LoVo (cell line): ENCODE data around the gene SRSF10.
"Not testable (repeated sequence)": the region's sequence is repeated elsewhere in the genome, so short reads cannot be mapped to it uniquely, and the experiment has no call there.

Experiments
- DNase-seq: peaks from one replicate; pipeline ENCODE4 v3.0.0-alpha.2; 2016; ENCODE audit warnings: low spot score

The SRSF10 gene

GRCh38 chr1:23997812-23998211 is 17.7 kb upstream of the SRSF10 start:
- no peak for DNase-seq

DNA sequence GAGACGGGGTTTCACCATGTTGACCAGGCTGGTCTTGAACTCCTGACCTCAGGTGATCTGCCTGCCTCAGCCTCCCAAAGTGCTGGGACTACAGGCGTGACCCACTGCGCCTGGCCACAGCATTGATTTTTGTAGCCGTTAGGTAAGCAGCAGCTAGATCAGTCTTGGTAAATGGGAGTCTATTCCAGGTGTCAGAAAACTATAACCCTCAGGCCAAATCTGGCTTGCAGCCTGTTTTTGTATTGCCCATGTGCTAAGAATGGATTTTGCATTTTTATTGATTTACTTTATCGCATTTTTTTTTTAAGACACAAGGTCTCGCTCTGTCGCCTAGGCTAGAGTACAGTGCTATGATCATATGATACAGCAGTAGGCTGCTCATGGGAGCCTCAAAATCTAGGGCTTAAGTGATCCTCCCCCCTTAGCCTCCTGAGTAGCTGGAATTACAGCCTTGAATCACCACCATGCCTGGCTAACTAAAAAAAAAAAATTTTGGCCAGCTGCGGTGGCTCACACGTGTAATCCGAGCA is 16.6 kb upstream of the SRSF10 start:
- no peak for DNase-seq

DNA sequence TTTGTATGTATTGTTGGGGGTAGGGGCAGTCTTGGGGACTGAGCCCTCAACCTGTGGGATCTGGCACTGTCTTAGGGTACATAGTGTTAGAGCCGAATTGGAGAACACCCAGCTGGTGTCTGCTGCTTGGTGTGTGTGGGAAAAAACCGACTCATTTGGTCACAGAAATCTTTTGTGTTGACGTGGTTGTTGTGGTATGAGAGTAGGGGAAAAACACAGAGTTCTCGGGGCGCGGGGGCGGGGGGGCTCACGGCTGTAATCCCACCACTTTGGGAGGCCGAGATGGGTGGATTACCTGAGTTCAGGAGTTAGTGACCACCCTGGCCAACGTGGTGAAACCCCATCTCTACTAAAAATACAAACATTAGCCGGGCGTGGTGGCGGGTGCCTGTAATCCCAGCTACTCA is 15.3 kb upstream of the SRSF10 start:
- no peak for DNase-seq

GRCh38 chr1:23992011-23992410 is 11.9 kb upstream of the SRSF10 start:
- DNase-seq = not testable (repeated sequence)

GRCh38 chr1:23989263-23989662 is 9.1 kb upstream of the SRSF10 start:
- DNase-seq = no peak

- DNase-seq = not testable (repeated sequence)
These were observed 6.9 kb upstream of the SRSF10 start for GRCh38 chr1:23987038-23987437.

DNA sequence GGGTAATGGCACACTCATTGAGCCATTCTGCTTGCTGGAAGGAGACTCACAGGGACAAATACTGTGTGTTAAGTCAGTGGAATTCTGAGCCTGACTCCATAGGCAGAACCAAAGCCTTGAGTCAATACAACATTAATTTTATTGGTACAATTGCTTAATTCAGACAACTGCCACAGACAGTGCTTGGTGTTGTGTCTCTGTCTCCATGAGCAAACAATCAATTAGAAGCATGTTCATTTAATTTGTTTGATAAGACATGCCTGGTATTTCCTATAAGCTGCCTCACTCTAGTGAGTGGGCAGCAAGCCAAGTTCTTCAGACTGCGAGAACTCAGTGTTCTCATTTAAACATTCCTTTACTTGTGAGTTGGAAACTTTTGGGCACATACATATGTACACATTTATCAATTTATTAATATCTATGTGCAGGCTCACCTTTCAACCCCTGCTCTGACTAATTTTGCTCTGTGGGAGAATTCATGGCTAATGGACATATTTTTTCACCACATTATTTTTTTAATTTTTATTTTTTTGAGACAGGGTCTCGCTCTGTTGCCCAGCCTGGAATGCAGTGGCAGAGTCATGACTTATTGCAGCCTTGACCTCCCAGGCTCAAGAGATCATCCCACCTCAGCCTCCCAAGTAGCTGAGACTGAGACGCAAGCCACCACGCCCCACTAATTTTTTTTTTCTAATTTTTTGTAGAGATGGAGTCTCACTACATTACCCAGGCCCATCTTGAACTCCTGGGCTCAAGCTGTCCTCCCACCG is 4.5 kb upstream of the SRSF10 start:
- peak; percentile 52 for DNase-seq

DNA sequence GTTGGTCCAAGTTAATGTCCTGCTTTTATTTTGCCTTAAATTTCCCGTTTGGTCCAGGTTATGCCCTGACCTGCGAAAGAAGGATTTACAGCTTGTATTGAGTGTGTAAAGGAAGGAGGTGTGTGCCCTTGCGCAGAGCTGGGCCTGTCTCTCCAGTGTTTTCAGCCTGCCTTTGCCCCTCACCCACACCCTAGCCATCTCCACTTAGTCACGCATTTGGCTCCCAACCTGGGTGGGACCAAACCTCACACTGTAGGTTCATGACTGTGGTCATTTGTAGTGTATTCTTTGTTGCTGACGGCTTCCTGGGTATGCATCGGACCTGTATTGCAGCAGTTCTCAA is 572 bp upstream of the SRSF10 start:
- peak; percentile 88 for DNase-seq

DNA sequence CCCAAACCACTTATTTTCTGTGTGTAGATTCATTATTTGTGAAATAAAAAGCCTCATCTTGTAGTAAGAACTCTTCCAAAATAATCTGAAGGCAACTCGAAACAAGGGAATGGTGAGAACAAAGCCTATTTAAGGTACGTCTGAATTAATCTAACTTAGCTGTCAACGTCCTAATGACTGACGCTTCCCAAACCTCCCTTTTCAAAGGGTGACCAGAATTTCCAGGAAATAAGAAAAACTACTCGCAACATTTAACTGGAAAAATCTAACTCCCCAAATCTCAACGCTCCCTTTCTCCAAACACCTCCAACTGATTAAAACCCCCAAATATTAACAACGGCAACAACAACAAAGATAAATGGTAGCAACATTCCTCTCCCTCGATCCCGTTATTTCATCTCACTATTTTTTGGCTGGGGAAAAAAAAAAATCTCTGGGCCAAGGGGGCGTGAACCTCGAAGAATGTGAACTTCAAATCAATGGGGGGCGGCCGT is 693 bp downstream of the SRSF10 start:
- no peak for DNase-seq

- no peak for DNase-seq
These were observed 1.3 kb downstream of the SRSF10 start for GRCh38 chr1:23978805-23979204.

DNA sequence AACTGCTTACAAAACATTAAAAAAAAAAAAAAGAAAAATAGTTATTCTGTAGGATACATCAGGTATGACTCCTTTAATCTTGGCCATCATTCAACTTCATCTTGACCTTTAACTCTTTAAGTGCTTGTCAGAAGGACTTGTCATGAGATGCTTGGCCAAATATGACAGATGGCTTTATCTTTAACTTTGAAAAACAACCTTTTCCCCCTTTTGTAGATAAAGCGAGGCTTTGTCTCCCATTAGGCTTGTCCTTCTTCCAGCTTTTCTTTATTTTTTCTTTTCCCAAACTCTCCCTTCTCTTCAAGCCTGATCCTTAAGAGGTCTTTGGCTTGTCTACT is 2.3 kb downstream of the SRSF10 start:
- DNase-seq = no peak

DNA sequence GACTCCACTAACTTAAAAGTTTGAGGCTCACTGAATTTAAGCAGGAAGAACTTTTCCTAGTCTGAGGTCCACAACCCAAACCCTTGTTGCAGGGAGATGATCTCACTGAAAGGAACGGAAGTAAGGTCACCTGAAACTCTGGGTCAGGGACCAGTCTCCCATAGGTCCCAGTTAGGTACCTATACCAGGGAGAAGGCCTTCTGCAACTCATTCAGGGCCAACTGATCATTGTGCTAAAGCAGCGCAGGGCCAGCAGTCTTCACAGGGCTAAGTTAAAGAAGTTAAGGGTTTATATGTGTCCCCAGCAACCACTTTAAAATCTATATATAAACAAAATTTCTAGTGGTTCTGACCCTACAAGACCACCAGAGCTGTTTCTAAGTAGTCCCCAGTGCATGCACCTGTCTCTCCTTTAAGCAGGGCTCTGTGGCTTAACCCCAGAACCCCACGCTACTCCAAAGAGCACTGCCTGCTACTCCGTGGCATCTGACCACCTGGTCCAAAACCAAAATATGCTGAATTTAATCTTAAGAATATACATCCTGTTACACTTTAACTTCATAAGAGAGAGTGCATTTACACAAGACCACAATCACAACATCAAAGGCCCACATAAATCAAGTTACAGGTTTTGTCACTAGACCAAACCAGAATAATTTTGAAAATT is 2.8 kb downstream of the SRSF10 start:
- DNase-seq = no peak

- DNase-seq = no peak
These were observed 12.3 kb downstream of the SRSF10 start for GRCh38 chr1:23967871-23968270.

DNA sequence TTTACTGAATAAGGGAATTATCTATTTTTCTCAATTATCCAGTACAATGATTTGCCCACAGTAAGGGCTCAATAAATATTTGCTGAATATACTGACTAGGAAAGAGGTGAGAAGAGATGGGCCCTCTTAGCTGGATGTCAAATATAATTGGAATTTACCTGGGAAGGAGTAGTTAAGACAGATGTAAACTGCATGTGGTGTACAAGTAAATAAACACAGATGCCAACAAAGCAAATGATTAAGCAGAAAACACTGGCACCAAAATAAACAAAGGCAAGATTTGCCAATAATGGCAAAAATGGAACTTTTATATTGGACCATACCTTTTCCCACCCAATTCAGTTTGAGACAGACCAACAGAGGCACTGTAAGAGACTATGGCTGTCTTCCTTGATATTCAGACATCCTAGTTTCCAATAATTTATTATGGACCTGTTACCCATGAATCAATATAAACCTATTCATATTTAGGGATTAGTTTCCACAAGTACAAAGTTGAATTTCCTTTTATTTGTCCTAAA is 13.1 kb downstream of the SRSF10 start:
- DNase-seq = no peak

DNA sequence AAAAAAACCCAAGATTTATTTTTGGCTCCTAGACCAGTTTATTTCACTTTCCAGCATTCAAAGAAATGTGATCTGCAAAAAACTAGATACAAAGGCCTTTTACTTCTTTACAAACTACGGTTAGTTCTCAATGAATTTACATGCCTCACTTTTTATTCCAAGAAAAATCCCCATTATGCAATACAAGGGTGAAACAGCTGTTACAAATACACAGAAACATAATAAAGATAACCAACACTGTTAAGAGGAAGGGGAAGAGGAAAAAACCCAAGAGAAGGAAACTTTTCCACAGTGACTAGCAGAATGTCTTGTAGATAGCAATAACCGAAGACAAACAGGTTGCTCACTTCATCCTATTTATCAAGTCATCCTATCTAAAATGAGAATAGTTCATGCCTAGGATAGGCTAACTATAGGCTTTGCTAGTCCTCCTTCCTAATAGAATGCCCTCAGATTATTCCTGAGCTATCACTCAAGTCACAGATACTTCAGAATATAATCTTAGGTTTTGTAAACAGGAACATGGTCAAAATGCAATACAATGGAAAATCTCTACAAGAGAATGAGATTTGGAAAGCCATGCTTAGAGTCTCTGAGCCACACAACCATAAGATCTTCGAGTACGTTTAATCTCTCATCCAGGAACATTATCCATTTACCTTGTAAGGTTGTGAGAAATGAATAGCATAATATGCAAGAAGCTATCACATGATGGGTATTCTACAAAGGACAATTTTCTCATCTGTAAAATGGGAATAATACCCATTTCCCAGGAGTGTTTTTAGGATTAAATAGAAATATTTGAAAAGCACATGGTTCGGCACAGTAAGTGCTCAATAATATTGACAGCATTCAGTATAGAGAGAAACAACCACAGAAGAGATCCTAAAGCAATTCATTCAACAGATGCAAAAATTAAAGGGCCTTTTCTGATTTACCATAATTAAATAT is 15.1 kb downstream of the SRSF10 start:
- no peak for DNase-seq

GRCh38 chr1:23964235-23964668 is 15.9 kb downstream of the SRSF10 start:
- no peak for DNase-seq

DNA sequence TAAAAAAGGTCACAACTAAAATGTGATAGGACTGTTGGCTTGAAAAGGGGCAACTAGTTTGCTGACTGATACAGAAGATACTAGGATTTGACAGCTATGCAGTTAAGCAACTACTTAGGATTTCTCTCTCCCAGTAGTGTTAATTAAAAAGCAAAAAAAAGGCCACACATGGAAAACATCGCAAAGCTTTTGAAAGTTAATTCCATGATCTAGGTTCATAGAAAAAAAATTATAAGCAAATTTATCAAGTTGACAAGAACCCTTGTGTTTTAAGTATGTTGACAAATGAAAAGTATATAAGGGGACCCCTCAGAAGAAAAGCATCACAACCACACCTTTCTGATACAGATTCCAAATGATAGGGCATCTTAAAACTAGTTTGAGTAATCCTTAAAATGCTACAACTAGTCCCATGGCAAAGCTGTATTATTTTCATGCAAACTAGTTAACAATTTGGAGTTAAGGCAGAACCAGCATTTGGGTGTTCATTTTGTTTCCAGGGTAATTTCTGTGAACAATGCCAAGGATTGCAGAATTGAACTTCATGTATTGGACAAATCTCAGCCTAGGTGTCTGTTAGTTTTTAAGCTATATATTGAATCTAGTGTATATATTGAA is 16.4 kb downstream of the SRSF10 start:
- DNase-seq = no peak

DNA sequence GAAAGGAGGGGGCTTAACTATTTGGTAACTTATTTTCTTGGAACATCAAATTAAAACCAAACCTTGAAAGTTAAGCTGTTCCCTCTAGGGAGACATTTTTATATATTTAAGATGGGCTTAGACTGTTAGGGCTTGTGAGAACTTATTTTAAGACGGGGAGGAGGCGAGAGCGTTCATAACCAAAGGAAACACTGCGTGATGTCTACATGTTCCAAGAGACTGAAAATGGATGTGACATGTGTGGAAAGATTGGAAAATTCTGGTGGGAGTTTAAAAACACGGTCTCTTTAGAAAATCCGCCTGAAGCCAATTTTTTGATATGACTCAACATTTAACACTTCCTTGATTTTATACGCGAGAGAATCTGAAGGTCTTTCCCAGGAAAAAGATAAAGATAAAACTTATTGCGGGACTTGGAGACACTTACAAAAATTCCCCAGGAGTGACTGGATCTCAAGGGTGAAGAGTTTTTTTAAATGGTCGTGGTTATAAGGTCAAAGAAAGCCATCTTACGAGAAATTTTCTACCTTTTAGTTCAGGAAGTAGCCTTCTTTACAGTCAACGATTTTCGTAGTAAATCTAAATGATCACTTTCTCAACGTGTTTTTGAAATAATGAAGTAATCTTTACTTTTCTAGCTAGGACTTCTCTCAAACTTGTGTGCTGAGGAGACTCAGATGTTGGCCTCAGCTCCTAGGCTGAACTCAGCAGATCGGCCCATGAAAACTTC is 19.7 kb downstream of the SRSF10 start:
- DNase-seq = no peak

DNA sequence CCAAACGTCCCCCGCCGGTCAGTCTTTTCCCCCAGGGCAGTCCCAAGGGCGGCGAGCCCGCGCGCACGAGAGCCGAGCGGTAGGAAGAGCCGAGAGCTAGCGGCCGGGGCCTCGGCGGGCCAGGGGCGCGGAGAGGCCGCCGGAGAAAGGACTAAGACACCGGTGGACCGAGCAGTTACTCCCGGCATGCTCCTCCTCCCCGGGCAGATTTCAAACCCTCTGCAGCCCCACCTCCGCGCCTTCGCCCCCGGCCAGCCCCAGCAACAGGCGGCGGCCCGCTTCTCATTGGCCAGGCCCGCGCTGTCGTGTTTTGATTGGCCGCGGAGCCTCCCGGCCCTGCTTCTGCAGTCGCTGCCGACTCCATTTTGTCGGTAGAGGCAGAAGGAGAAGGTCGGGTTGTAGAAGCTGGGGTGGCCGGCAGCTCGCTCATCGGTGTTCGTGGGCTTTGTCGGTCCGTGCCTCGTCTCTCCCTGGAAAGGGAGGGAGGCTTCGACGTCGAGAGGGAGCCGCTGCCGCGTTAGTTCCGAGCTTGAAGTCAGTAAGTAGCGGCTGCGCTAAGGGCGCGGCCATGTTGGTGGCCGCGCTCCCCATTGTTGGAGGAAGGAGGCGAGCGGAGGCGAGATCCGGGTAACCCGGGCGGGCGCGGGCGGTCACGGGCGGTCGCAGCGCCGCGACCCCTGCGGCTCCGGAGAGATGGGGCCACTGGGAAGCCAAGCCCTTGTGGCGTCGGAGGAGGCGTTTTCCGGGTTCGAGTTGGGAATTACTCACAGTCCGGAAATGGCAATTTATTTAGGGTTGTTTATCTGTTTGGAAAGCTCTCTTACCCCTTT is 20.5 kb downstream of the SRSF10 start, which contains the start of gene PNRC2:
Gene PNRC2, plus strand, starts transcription at position 368 of the 830 bp plus-strand sequence. CDS start 1,630 bp downstream, outside the sequence.
- peak; percentile 95 for DNase-seq
